ENCODE data around the gene NFKB2.

DNA sequence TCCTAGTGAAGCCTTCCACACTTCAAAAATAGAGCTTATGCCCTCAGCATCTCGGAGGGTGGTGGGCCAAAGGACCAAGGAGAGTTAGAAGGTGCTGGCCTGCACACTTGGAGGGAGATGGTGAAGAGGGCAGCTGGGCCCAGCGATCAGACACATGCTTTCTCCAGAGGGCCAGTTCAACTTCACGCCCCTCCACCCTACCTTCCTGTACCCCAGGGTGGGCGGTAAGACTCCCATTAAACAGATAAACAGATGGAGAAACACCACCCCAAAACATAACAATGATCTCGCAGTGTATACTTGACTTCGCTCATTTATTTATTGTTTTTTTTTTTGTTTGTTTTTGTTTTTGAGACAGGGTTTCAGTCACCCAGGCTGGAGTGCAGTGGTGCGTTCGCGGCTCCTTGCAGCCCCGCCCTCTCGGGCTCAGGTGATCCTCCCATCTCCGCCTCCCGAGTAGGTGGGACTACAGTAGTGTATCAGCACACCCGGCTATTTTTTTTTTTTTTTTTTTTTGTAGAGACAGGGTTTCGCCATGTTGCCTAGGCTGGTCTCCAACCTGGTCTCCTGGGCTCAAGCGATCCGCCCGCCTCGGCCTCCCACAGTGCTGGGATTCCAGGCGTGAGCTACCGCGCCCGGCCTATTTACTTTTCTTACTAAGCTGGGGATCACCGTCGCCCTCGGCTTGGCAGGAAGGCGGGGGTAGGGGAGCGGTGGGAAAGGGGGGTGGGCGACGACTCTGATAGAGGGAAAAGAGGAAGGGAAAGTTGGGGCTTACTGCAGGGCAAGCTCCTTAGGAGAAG, 54.0 kb downstream of the NFKB2 start:
- no peak for TF ChIP-seq EZH2 (IDR thresholded peaks at IDR 0.05; ENCODE audit: insufficient read depth, poor library complexity, severe bottlenecking)
- no peak for TF ChIP-seq EZH2phosphoT487 (IDR thresholded peaks at IDR 0.05; ENCODE audit: insufficient read depth, low read depth)
